Stomach (tissue), 19 donors: ENCODE measurements around the gene NADK. TPM values are rescaled to one million over a fixed set of nuclear protein-coding genes. Genes with fewer than 3 reads are reported as not detected.

Experiments used
- DNase-seq, 2 donors: peaks; one replicate each; pipeline versions ENCODE4 v3.0.0 to v3.0.0-alpha.2; 2013 to 2019
- H3K27ac ChIP-seq, 5 donors: fragments of 200-600 bp in 4 of 5; sonication (generic) in 4 of 5; one replicate each; pipeline ENCODE4 v1.5.1; 2013 to 2019; ENCODE audit warnings: mild to moderate bottlenecking in 1 of 5, moderate library complexity in 1 of 5
- H3K27me3 ChIP-seq, 3 donors: fragments of 200-600 bp; sonication (generic); one replicate each; pipeline ENCODE4 v1.5.1; 2017 to 2019; ENCODE audit warnings: mixed run types in 1 of 3
- H3K36me3 ChIP-seq, 4 donors: fragments of 200-600 bp; sonication (generic); 1 replicate in 3 of 4; 2 replicates in 1 of 4; pipeline ENCODE4 v1.5.1; 2016 to 2019
- H3K4me1 ChIP-seq, 4 donors: fragments of 200-600 bp; sonication (generic); one replicate each; pipeline ENCODE4 v1.5.1; 2016 to 2019
- H3K4me3 ChIP-seq, 4 donors: fragments of 200-600 bp; sonication (generic) in 3 of 4; one replicate each; pipeline ENCODE4 v1.5.1; 2016 to 2019; ENCODE audit warnings: mild to moderate bottlenecking in 1 of 4
- H3K9me3 ChIP-seq, 4 donors: fragments of 200-600 bp; sonication (generic); one replicate each; pipeline ENCODE4 v1.5.1; 2016 to 2019
- EP300 ChIP-seq: sonication (generic); formaldehyde crosslinking; IDR thresholded peaks from one replicate; pipeline ENCODE4 v1.6.1; 2017; ENCODE audit warnings: antibody characterized with exemption
- POLR2A ChIP-seq, 4 donors: fragments of 450-650 bp; IDR thresholded peaks; one replicate each; pipeline ENCODE4 v1.6.1; 2016; ENCODE audit warnings: antibody characterized with exemption in 4 of 4, control low read depth in 2 of 4, mild to moderate bottlenecking in 1 of 4, moderate library complexity in 1 of 4
- POLR2AphosphoS5 ChIP-seq, 3 donors: sonication (generic); formaldehyde crosslinking; IDR thresholded peaks; one replicate each; pipeline ENCODE4 v1.6.1; 2016; ENCODE audit warnings: antibody characterized with exemption in 3 of 3
- WGBS, 5 donors: extraction: QIAGEN DNeasy Blood & Tissue Kit in 3 of 5; methylation state at CpG; one replicate each; pipeline versions ENCODE4 v1.1.5 to v1.1.7; 2013 to 2018; 5-methylcytosine and 5-hydroxymethylcytosine counted together
- intact Hi-C: fragments of 100-400 bp; cut with DNase I; formaldehyde crosslinking; loops from one replicate; pipeline ENCODE4 v1.15.1; 2023; ENCODE audit warnings: low total_unique reads
- long read RNA-seq, 10 donors: transcript quantifications; one replicate each; lab custom pipeline, GENCODE V29; 2026
- polyA plus RNA-seq, 3 donors: library from polyadenylated mRNA; stranded (reverse); fragments of 200-250 nt; gene quantifications; one replicate each; pipeline ENCODE4 v1.2.3, GENCODE V29; 2013
- total RNA-seq, 5 donors: library from RNA; depleted of rRNA; stranded (reverse); fragments of >200 nt; gene quantifications; one replicate each; pipeline versions ENCODE4 v1.1.0 to v1.2.3, GENCODE V29; 2014 to 2016
- TF ChIP-seq, protein P1 (sequence below), 7 experiments: fragments of 450-650 bp in 4 of 7; fragments of 200-600 bp in 3 of 7; sonication (generic) in 3 of 7; IDR thresholded peaks; one replicate each; pipeline ENCODE4 v1.5.1; 2016 to 2019; ENCODE audit warnings: antibody characterized with exemption in 7 of 7, control low read depth in 2 of 7, mild to moderate bottlenecking in 1 of 7
- donor health status: healthy with polysubstance abuse.
- donor health status: Bipolar disorder and iron deficiency.
- donor health status: healthy.

NADK gene, protein sequence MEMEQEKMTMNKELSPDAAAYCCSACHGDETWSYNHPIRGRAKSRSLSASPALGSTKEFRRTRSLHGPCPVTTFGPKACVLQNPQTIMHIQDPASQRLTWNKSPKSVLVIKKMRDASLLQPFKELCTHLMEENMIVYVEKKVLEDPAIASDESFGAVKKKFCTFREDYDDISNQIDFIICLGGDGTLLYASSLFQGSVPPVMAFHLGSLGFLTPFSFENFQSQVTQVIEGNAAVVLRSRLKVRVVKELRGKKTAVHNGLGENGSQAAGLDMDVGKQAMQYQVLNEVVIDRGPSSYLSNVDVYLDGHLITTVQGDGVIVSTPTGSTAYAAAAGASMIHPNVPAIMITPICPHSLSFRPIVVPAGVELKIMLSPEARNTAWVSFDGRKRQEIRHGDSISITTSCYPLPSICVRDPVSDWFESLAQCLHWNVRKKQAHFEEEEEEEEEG
- total RNA-seq (100 to 1,000 TPM in 3 of 5 donors, 10 to 100 TPM in 2; 69.9 to 202 (median 102) TPM), polyA plus RNA-seq (10 to 100 TPM; 38.6 to 63.2 (median 45.9) TPM)
- long read RNA-seq, donor 1, transcript NADK-201 (12 exons, 3,235 nt), result major isoform, 8 of 8 reads
- long read RNA-seq, donor 1, partial matches to known transcripts, result 0 of 8 reads
- long read RNA-seq, donor 1, other reads (novel, unspliced or antisense), result 0 of 8 reads
- long read RNA-seq, donor 2, partial matches to known transcripts, result 0 of 6 reads
- long read RNA-seq, donor 2, other reads (novel, unspliced or antisense), result 0 of 6 reads
- long read RNA-seq, donor 3, transcript NADK-201 (12 exons, 3,235 nt), result major isoform, 5 of 6 reads
- long read RNA-seq, donor 3, partial matches to known transcripts, result 0 of 6 reads
- long read RNA-seq, donor 3, other reads (novel, unspliced or antisense), result 0 of 6 reads
- long read RNA-seq, donor 4, partial matches to known transcripts, result 0 of 1 reads
- long read RNA-seq, donor 4, other reads (novel, unspliced or antisense), result 0 of 1 reads
- long read RNA-seq, donor 5, partial matches to known transcripts, result 0 of 7 reads
- long read RNA-seq, donor 5, other reads (novel, unspliced or antisense), result 0 of 7 reads
- long read RNA-seq, donor 6, result 0 reads
- long read RNA-seq, donor 7, transcript NADK-201 (12 exons, 3,235 nt), result major isoform, 10 of 13 reads
- long read RNA-seq, donor 7, partial matches to known transcripts, result 0 of 13 reads
- long read RNA-seq, donor 7, other reads (novel, unspliced or antisense), result 0 of 13 reads
- long read RNA-seq, donor 8, transcript NADK-201 (12 exons, 3,235 nt), result major isoform, 7 of 9 reads
- long read RNA-seq, donor 8, partial matches to known transcripts, result 0 of 9 reads
- long read RNA-seq, donor 8, other reads (novel, unspliced or antisense), result 0 of 9 reads
- long read RNA-seq, donor 9, transcript NADK-206 (3 exons, 722 nt), result major isoform, 6 of 8 reads
- long read RNA-seq, donor 9, partial matches to known transcripts, result 0 of 8 reads
- long read RNA-seq, donor 9, other reads (novel, unspliced or antisense), result 0 of 8 reads
- long read RNA-seq, donor 10, partial matches to known transcripts, result 0 of 2 reads
- long read RNA-seq, donor 10, other reads (novel, unspliced or antisense), result 0 of 2 reads

DNA sequence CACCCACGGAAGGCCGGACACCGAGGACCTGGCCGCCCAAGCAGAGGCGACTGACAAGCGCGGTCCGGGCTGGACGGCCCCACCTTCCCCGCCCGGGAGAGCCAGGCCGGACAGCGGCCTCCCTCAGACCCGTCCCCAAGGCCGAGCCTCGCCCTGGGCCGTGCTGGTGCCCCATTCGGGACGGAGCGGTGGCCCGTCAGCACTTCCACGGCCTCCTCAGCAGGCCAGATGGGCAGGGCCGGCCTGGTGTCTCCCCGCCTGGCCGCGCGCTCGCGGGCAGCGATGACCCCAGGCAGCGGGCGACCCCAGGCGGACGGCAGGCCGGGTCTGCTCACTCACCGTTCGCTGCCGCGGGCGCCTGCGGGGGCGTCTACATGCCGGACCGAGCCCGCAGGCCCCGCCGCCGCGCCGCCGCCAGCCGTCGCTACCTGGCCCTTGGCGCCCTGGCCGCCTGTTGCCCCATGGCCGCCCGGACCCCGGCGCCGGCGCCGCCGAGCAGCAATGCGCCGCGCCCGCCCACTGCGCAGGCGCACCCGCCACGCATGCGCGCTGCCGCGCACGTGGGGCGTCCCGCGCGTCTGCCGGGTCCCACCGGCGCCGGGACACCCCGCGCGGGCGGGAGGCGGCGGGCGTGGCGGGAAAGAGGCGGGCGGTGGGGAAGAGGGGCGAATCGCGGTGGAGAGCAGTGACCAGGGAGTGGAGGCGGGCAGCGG is at the start of gene NADK:
TSS of gene NADK (minus strand) at position 521 of the 713 bp plus-strand sequence. CDS start 13,064 bp downstream, outside the sequence.
- WGBS, 5 donors, result 0 to 1% (median 0%) methylated on average over 16 to 99 of the region's 99 CpGs
- Histone ChIP-seq H3K36me3 (peaks cover 0 to 15% (median under 1%) of the 10 kb centered on the region in 4 donors), H3K27me3 (no peaks in the 10 kb centered on the region), H3K4me1 (peaks cover 71 to 86% (median 83%) of the 10 kb centered on the region in 4 donors), H3K27ac (peak within 1 kb of the TSS; percentile 91 to 97 (median 96)), H3K4me3 (peak within 1 kb of the TSS; percentile 88 to 97 (median 92)), H3K9me3 (no peaks in the 10 kb centered on the region)
- intact Hi-C loops, result no loop called here
- TF ChIP-seq POLR2AphosphoS5 (IDR thresholded peaks at IDR 0.05), result no peak
- no peak for TF ChIP-seq EP300
- no peak for TF ChIP-seq POLR2A (IDR thresholded peaks at IDR 0.05)
- TF ChIP-seq, protein P1, sequence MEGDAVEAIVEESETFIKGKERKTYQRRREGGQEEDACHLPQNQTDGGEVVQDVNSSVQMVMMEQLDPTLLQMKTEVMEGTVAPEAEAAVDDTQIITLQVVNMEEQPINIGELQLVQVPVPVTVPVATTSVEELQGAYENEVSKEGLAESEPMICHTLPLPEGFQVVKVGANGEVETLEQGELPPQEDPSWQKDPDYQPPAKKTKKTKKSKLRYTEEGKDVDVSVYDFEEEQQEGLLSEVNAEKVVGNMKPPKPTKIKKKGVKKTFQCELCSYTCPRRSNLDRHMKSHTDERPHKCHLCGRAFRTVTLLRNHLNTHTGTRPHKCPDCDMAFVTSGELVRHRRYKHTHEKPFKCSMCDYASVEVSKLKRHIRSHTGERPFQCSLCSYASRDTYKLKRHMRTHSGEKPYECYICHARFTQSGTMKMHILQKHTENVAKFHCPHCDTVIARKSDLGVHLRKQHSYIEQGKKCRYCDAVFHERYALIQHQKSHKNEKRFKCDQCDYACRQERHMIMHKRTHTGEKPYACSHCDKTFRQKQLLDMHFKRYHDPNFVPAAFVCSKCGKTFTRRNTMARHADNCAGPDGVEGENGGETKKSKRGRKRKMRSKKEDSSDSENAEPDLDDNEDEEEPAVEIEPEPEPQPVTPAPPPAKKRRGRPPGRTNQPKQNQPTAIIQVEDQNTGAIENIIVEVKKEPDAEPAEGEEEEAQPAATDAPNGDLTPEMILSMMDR (IDR thresholded peaks at IDR 0.05), result no peak
- peak; percentile 74 to 90 for DNase-seq

DNA sequence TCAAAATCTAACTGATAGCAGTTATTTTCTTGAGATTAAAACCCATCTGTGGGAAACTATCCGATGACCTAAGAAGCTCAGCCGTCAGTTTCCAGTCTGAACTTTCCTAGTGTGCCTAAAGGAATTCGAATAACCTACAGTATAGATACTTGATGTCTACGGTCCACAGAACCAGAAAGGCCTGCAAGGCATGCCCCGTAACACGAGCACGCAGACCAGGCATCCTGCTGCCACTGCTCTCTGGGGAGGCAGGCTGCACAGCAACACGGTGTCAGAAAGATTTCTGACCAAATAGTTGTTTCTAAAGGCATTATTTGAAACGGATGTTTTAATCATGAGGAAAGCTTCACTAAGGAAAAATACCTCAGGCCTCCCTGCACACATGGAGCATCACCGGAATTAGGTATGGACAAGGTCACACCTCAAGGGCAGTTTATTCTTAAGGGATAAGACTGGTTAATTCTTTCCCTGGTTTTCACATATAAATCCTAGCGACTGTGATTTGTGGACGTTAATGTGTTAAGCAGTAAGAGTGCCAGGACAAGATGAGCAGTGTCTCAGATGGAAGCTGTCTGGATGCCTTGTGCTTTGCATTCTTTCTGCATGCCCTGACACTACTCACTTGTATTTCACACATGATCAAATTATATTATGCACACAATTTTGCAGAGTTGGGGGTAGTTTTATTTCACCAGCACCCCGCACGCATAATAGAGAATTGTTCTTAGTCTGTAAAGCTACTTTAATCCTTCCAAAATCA is 49.0 kb upstream of the NADK start:
- intact Hi-C loops, result no loop called here
- whole genome bisulfite sequencing, 5 donors, result 76 to 81% (median 80%) methylated on average over 14 of the region's 14 CpGs

DNA sequence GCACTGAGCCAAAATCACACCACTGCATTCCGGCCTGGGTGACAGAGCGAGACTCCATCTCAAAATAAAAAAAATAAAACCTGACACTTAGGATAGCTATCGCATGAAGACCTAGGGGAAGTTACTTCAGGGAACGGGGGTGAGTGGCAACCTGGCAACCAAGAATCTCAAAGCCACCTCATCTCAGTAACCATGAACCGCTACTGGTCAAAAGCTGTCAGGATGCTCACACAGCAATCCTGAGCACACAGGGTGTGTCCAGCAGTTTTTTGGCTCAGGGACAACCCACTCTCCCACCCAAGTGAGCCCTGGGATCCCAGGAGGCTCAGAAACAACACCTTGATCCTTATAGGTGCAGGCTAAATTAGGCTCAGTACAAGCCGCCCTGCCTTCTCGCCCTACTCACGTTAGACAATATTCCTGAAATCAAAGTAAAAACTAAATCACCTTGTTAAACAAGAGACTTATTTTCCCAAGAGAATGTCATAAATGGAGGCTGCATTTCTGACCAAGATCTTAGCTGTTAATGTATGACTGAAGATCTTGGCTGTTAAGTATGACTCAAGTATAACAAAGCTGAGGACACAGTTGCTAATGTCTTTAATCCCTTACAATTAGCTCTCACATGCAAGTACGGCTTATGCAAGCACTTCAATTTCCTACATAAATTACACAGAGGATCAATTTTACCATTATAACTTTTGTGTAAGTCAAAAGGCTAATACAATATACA is 48.3 kb upstream of the NADK start:
- TF ChIP-seq EP300, result no peak
- TF ChIP-seq POLR2A (IDR thresholded peaks at IDR 0.05), result no peak
- TF ChIP-seq POLR2AphosphoS5 (IDR thresholded peaks at IDR 0.05), result no peak
- TF ChIP-seq, protein P1 (IDR thresholded peaks at IDR 0.05), result no peak
- Histone ChIP-seq H3K4me3 (no peak overlapping the region), H3K4me1 (peaks cover 0 to 37% (median 10%) of the 10 kb centered on the region in 4 donors), H3K9me3 (no peaks in the 10 kb centered on the region), H3K27me3 (no peaks in the 10 kb centered on the region), H3K27ac (no peak overlapping the region), H3K36me3 (peaks cover 11 to 69% (median 54%) of the 10 kb centered on the region in 4 donors)
- no peak for DNase-seq
- intact Hi-C loops, result no loop called here
- 88 to 93% (median 89%) methylated on average over 9 of the region's 9 CpGs for WGBS, 5 donors

More for the DNA sequence above, 49.0 kb upstream of the NADK start:
- Histone ChIP-seq H3K36me3 (peaks cover 11 to 64% (median 46%) of the 10 kb centered on the region in 4 donors), H3K4me1 (peaks cover 0 to 39% (median 10%) of the 10 kb centered on the region in 4 donors), H3K4me3 (no peak overlapping the region), H3K27me3 (no peaks in the 10 kb centered on the region), H3K9me3 (no peaks in the 10 kb centered on the region), H3K27ac (no peak overlapping the region)
- TF ChIP-seq EP300, result no peak
- no peak for DNase-seq
